K562 (cell line): ENCODE results near the gene STAM2.

ENCODE experiments used
- ARID1B ChIP-seq: fragments of 450-650 bp; IDR thresholded peaks from 2 replicates; pipeline ENCODE4 v1.6.1; 2016; ENCODE audit warnings: antibody characterized with exemption, mild to moderate bottlenecking, inconsistent platforms
- CHCHD3 ChIP-seq: fragments of 250-450 bp; sonication (Bioruptor Pico); IDR thresholded peaks from 2 replicates; pipeline ENCODE4 v2.1.2; 2022; ENCODE audit warnings: mild to moderate bottlenecking
- EP300 ChIP-seq: IDR thresholded peaks from 2 replicates; pipeline ENCODE4 v1.6.1; 2012; ENCODE audit warnings: low read length, improper control_type of control experiment
- EZH2 ChIP-seq: IDR thresholded peaks from 2 replicates; pipeline ENCODE4 v1.6.1; 2012; ENCODE audit warnings: low read depth, mild to moderate bottlenecking, inconsistent platforms, low read length, borderline replicate concordance
- NRF1 ChIP-seq, 2 experiments: fragments of 450-650 bp; IDR thresholded peaks in 1 of 2; conservative IDR thresholded peaks in 1 of 2; 2 replicates each; pipeline ENCODE4 v1.6.1; 2014; ENCODE audit warnings: mild to moderate bottlenecking in 2 of 2
- TAF1 ChIP-seq: IDR thresholded peaks from 2 replicates; pipeline ENCODE4 v1.6.1; 2011; ENCODE audit warnings: mild to moderate bottlenecking, low read length, moderate library complexity; ENCODE audit not compliant: insufficient read depth, control insufficient read depth, severe bottlenecking; ENCODE audit errors: extremely low read depth
- YY1 ChIP-seq, 3 experiments: IDR thresholded peaks; 2 replicates each; pipeline ENCODE4 v1.6.1; 2011; ENCODE audit warnings: low read length in 2 of 3, mild to moderate bottlenecking in 2 of 3, moderate library complexity in 2 of 3, borderline replicate concordance in 1 of 3, control low read depth in 1 of 3, low read depth in 1 of 3; ENCODE audit not compliant: insufficient read depth in 3 of 3, insufficient replicate concordance in 2 of 3, control insufficient read depth in 1 of 3, insufficient read length in 1 of 3; ENCODE audit errors: extremely low read depth in 1 of 3
- TF ChIP-seq, protein P1 (sequence below), 2 experiments: fragments of 450-650 bp in 1 of 2; IDR thresholded peaks; 2 replicates each; pipeline ENCODE4 v1.6.1; 2011 to 2017; ENCODE audit warnings: low read depth in 2 of 2, antibody characterized with exemption in 1 of 2, borderline replicate concordance in 1 of 2, low read length in 1 of 2, mild to moderate bottlenecking in 1 of 2, mixed read lengths in 1 of 2; ENCODE audit not compliant: control insufficient read depth in 1 of 2

- TF ChIP-seq EZH2 (no peak), TAF1 (no peak), CHCHD3 (no peak), NRF1 (conservative IDR thresholded peaks at IDR 0.05 in 1 of 2, IDR thresholded peaks at IDR 0.05 in 1 of 2) (no peak), ARID1B (no peak), EP300 (no peak), YY1 (IDR thresholded peaks at IDR 0.05; ENCODE audit: borderline replicate concordance in 1 of 3, control insufficient read depth in 1 of 3, extremely low read depth in 1 of 3, insufficient read depth in 3 of 3, insufficient read length in 1 of 3, insufficient replicate concordance in 2 of 3, low read depth in 1 of 3, low read length in 2 of 3) (no peak)
- TF ChIP-seq, protein P1, sequence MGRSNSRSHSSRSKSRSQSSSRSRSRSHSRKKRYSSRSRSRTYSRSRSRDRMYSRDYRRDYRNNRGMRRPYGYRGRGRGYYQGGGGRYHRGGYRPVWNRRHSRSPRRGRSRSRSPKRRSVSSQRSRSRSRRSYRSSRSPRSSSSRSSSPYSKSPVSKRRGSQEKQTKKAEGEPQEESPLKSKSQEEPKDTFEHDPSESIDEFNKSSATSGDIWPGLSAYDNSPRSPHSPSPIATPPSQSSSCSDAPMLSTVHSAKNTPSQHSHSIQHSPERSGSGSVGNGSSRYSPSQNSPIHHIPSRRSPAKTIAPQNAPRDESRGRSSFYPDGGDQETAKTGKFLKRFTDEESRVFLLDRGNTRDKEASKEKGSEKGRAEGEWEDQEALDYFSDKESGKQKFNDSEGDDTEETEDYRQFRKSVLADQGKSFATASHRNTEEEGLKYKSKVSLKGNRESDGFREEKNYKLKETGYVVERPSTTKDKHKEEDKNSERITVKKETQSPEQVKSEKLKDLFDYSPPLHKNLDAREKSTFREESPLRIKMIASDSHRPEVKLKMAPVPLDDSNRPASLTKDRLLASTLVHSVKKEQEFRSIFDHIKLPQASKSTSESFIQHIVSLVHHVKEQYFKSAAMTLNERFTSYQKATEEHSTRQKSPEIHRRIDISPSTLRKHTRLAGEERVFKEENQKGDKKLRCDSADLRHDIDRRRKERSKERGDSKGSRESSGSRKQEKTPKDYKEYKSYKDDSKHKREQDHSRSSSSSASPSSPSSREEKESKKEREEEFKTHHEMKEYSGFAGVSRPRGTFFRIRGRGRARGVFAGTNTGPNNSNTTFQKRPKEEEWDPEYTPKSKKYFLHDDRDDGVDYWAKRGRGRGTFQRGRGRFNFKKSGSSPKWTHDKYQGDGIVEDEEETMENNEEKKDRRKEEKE (IDR thresholded peaks at IDR 0.05; ENCODE audit: borderline replicate concordance in 1 of 2, control insufficient read depth in 1 of 2, low read depth in 2 of 2, low read length in 1 of 2): no peak
These were observed 1.7 kb downstream of the STAM2 start for GRCh38 chr2:152173831-152174230.
